Measurements from ENCODE around the gene NMNAT2. TPM values are rescaled to one million over a fixed set of nuclear protein-coding genes. Genes with fewer than 3 reads are reported as not detected.
A peak's percentile ranks its signal among the peaks of the same experiment; 100 is the strongest.

Gene NMNAT2
- total RNA-seq, 1 donor from 2014 or later, result 0.52 TPM

DNA sequence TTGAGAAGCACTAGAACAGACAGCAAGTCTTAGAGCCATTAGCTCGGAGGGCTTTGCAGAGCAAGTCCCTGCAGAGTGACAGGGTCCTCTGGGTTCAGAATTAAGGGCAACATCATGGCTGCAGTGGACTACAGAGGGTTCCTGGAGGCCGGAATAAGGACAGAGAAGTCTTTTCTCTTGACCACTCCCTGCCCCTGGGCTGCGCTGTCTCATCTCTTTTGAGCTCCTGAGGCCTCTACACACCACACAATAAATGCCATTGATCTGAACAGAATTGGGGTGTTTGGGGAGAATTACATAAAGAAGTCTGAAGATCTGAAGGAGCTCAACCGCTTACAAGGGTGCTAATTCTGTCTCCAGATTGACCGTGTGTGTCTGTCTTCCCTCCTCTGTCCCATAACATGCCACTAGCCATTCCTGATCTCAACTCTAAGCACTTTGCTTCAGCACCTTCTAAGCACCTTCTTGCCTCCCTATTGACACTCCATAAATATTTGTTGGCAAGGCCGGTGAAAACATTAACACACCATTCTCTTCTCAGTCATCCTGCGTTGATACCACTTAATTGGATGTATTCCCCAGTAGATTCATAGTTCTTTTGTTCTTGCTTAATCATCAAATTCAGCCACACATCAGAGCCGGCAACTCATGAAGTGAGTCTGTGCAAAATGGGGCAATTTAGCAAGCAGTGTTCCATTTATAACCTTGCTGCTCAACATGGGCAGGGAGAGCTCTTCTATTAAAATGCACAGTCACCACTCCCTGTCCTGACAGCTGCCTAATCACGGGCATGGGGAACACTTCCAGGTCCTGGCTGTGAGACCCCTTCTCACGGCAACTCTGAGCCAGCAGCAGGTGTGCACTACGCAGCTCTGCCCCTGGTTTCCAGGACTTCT, 49.7 kb downstream of the NMNAT2 start:
- TF ChIP-seq, protein P1, sequence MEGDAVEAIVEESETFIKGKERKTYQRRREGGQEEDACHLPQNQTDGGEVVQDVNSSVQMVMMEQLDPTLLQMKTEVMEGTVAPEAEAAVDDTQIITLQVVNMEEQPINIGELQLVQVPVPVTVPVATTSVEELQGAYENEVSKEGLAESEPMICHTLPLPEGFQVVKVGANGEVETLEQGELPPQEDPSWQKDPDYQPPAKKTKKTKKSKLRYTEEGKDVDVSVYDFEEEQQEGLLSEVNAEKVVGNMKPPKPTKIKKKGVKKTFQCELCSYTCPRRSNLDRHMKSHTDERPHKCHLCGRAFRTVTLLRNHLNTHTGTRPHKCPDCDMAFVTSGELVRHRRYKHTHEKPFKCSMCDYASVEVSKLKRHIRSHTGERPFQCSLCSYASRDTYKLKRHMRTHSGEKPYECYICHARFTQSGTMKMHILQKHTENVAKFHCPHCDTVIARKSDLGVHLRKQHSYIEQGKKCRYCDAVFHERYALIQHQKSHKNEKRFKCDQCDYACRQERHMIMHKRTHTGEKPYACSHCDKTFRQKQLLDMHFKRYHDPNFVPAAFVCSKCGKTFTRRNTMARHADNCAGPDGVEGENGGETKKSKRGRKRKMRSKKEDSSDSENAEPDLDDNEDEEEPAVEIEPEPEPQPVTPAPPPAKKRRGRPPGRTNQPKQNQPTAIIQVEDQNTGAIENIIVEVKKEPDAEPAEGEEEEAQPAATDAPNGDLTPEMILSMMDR (conservative IDR thresholded peaks at IDR 0.05; ENCODE audit: low read depth, low read length), result no peak
- H3K4me3 ChIP-seq (ENCODE audit: low read depth, low read length), result no peak overlapping the region
- DNase-seq (ENCODE audit: low read depth), result peak; percentile 9

DNA sequence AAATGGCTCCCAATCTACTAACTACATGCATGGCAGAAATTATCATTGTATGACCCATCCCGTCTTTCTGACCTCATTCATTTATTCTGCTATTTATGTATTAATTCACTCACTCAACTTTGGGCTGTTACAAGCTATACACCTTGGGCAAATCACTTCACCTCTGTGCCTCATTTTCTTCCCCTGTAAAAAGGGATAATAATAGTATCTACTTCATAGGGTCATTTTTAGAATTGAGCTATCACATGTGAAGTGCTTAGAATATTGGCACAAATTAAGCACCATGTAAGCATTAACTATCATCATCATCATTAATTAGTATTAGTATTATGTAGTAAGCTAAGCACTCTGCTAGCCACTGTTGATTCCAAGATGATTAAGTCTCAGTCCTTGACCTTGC, 52.1 kb downstream of the NMNAT2 start:
- no peak overlapping the region for H3K4me3 ChIP-seq (ENCODE audit: low read depth, low read length)
- no peak for DNase-seq (ENCODE audit: low read depth)
- TF ChIP-seq, protein P1 (conservative IDR thresholded peaks at IDR 0.05; ENCODE audit: low read depth, low read length), result no peak

DNA sequence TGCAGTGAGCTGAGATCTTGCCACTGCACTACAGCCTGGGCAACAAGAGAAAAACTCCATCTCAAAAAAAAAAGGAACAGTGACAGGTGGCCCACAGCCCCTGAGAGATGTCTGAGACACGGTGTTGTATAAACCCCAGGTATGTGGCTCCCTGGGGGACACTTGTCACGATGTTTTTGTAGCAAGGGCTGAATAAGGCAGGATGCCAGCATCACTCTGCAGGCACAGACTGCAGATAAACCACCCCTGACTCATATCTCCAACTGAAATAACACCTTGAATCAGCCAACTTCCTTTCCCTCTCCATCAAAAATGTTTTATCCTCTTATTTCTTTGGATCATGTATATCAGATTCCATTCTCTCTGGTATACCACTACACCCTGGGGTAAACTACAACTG, 52.5 kb downstream of the NMNAT2 start:
- no peak for DNase-seq (ENCODE audit: low read depth)
- TF ChIP-seq, protein P1 (conservative IDR thresholded peaks at IDR 0.05; ENCODE audit: low read depth, low read length), result no peak
- no peak overlapping the region for H3K4me3 ChIP-seq (ENCODE audit: low read depth, low read length)

DNA sequence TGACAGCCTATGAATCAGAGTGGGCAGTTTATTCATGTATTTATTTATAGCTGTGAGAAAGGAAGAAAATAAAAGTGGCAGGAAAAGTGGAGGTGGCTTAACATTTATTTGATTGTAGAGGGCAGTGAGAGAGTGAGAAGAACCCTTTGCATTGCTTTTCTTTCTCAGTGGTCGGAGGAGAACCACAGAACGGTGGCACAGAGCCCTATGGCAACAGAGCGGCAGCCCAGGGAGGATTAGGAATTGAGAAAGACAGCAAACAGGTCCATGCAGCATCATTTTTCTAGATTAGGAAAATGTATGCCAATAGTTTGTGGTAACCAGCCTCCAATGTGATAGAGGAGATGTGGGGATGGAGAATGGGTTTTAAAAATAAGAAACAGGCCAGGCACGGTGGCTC, 53.1 kb downstream of the NMNAT2 start:
- TF ChIP-seq, protein P1 (conservative IDR thresholded peaks at IDR 0.05; ENCODE audit: low read depth, low read length), result no peak
- no peak overlapping the region for H3K4me3 ChIP-seq (ENCODE audit: low read depth, low read length)
- no peak for DNase-seq (ENCODE audit: low read depth)

DNA sequence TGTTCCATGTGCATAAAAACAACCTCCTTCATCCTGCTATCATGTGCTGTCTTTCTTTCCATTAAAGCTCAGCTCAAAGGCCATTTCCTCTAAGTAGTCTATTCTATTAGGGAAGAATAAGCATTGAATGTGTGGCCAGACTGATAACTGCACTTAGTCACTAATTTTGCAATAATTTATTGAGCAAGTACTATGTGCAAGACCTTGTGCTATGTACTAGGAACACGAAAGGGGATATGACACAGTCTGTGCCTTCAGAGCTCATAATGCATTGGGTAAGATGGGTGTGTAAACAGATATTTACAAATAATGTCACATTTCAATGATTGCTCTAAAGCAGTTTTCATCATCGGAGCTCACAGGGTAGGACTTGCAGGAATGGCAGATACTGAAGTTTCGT, 54.2 kb downstream of the NMNAT2 start:
- DNase-seq (ENCODE audit: low read depth), result no peak
- H3K4me3 ChIP-seq (ENCODE audit: low read depth, low read length), result no peak overlapping the region

DNA sequence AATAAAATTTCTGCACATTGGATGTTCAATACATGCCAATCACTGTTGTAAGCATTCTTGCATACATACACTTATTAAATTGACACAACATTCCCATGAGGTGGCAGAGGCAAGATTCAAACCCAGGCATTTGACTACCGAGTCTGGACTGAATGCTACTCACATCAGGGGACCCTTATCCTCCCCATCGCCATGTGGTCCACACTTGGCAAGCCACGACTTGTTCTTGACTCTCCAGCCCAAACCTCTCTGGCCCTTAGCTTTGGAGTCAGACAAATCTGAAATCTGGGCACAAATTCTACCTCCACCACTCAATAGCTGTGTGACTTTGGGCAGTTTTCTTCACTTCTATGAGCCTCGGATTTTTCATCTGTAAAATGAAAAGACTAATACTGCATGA, 57.1 kb downstream of the NMNAT2 start:
- H3K4me3 ChIP-seq (ENCODE audit: low read depth, low read length), result no peak overlapping the region
- no peak for DNase-seq (ENCODE audit: low read depth)
- TF ChIP-seq, protein P1 (conservative IDR thresholded peaks at IDR 0.05; ENCODE audit: low read depth, low read length), result no peak

More for the DNA sequence above, 54.2 kb downstream of the NMNAT2 start:
- TF ChIP-seq, protein P1 (conservative IDR thresholded peaks at IDR 0.05; ENCODE audit: low read depth, low read length), result no peak

DNA sequence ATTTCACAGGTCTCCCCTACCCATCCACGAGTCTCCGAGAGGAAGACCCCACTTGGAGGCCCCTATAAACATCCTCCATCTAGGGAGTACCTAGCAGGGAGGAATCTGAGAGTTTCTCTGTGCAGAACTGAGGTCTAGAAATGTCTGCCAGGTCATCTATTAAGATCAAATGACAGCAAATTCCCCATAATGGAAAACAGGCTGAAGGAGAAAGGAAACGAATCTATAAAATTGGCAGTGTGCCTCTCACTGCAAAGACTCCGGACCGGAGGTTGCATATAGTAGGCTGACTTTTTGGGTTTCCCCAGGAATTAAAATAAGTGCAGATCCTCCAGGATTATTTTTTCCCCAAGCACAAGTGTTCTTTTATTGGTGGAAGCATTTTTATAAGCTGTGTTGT, 57.7 kb downstream of the NMNAT2 start:
- TF ChIP-seq, protein P1 (conservative IDR thresholded peaks at IDR 0.05; ENCODE audit: low read depth, low read length), result no peak

More for the DNA sequence above, 57.7 kb downstream of the NMNAT2 start:
- H3K4me3 ChIP-seq (ENCODE audit: low read depth, low read length), result no peak overlapping the region
- DNase-seq (ENCODE audit: low read depth), result no peak

All from epithelial cell of proximal tubule (primary cell).